Activated CD4-positive, CD25-positive, alpha-beta regulatory T cell treated with anti-CD3 and anti-CD28 coated beads, Interleukin-2, amount 50 U/mL, for 16 hours (primary cell): ENCODE measurements around the gene ST6GAL1.
"Not testable (repeated sequence)": the region's sequence is repeated elsewhere in the genome, so short reads cannot be mapped to it uniquely, and the experiment has no call there.

ENCODE experiments used
- DNase-seq: peaks from one replicate; pipeline ENCODE4 v3.0.0-alpha.2; 2020; ENCODE audit warnings: low read depth, low spot score

Gene ST6GAL1

GRCh38 chr3:187021748-187022402 is 91.5 kb downstream of the ST6GAL1 start:
- DNase-seq: no peak

- DNase-seq: no peak
Observed at GRCh38 chr3:187022403-187023029, 92.2 kb downstream of the ST6GAL1 start.

DNA sequence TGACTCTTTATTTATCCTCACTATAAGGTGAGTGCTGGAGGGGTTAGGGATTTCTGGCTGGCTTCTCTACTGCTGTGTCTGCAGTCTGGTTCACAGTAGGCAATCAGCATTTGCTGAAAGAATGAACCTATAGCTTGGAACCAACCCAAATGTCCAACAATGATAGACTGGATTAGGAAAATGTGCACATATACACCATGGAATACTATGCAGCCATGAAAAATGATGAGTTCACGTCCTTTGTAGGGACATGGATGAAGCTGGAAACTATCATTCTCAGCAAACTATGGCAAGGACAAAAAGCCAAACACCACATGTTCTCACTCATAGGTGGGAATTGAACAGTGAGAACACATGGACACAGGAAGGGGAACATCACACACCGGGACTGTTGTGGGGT is 93.0 kb downstream of the ST6GAL1 start:
- not testable (repeated sequence) for DNase-seq

DNA sequence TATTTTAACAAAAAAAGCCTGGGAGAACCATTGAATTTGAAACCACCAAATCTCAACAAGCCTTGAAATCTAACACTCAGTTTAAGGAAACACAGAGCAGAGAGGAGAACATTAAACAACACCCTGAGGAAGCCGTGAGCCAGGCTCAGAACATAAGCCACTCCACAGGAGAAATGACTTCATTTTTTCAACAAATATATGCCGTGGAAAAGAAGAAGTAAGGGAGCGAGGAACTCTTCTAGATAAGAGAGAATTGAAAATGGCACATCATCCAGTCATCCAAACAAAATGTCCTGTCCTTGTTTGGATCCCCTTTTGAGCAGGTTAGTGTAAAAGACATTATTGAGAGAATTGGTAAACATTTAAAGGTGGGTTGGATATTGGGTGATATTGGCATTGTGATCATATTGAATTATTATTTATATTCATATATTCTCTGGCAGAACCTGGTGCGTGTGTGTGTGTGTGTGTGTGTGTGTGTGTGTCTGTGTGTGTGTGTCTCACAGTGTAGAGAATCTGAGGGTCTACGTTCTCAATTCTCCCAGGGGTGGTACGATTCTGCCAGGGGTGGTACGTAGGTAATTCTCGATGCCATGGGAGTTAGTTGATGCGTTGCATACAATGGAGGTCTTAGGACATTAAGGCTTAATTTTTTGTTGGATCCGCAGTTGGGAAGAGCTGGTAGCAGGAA is 94.4 kb downstream of the ST6GAL1 start:
- no peak for DNase-seq

- peak; percentile 27 for DNase-seq
Observed at GRCh38 chr3:187025254-187025655, 94.9 kb downstream of the ST6GAL1 start.

- DNase-seq: no peak
Observed at GRCh38 chr3:187025656-187026316, 95.5 kb downstream of the ST6GAL1 start.

GRCh38 chr3:187026317-187026670 is 96.0 kb downstream of the ST6GAL1 start:
- DNase-seq: no peak

DNA sequence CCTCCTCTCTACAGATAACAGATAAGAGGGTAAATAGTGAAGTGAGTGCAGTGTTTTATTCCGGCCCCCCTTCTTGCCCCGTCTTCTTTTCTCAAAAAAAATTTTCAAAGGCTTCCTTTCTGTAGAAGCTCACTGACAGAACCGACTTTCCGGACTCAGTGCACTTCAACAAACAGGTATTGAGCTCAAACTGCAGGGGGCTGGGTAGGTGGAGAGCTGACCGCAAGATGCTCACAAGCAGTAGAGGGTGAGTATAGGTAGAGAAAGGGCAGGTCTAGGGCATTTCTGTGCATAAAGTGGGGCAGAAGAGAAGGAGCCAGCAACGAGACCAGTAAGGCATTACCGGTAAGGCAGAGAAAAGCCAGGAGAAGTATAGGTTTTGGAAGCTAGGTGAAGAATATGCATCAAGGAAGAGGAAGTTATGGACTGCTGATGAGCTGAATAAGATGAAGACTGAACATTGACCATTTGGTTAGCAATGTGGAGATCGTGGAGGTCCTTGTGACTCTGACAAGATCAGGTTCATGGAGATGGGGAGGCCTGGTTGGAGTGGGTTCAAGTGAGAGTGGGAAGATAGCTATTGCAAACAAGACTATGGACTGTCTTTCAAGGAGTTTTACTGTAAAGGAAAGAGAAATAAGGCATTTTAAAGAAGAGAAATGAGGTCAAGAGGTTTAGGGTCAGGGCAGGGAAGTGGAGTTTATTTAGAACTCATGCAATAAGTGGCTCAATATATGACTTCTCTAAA is 97.4 kb downstream of the ST6GAL1 start:
- peak; percentile 57 for DNase-seq

GRCh38 chr3:187031934-187032333 is 101.6 kb downstream of the ST6GAL1 start:
- DNase-seq: no peak

DNA sequence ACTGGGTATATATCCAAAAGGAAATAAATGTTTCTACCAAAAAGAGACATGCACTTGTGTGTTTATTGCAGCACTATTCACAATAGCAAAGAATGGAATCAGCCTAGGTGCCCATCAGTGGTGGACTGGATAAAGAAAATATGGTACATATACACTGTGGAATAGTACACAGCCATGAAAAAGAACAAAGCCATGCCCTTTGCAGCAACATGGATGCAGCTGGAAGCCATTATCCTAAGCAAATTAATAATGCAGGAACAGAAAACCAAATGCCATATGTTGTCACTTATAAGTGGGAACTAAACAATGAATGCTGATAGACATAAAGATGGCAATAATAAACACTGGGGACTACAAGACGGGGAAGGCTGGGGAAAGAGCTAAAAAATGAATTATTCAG is 106.1 kb downstream of the ST6GAL1 start:
- DNase-seq: no peak

GRCh38 chr3:187039100-187039722 is 108.9 kb downstream of the ST6GAL1 start:
- DNase-seq: no peak

GRCh38 chr3:187039723-187040414 is 109.5 kb downstream of the ST6GAL1 start:
- no peak for DNase-seq

DNA sequence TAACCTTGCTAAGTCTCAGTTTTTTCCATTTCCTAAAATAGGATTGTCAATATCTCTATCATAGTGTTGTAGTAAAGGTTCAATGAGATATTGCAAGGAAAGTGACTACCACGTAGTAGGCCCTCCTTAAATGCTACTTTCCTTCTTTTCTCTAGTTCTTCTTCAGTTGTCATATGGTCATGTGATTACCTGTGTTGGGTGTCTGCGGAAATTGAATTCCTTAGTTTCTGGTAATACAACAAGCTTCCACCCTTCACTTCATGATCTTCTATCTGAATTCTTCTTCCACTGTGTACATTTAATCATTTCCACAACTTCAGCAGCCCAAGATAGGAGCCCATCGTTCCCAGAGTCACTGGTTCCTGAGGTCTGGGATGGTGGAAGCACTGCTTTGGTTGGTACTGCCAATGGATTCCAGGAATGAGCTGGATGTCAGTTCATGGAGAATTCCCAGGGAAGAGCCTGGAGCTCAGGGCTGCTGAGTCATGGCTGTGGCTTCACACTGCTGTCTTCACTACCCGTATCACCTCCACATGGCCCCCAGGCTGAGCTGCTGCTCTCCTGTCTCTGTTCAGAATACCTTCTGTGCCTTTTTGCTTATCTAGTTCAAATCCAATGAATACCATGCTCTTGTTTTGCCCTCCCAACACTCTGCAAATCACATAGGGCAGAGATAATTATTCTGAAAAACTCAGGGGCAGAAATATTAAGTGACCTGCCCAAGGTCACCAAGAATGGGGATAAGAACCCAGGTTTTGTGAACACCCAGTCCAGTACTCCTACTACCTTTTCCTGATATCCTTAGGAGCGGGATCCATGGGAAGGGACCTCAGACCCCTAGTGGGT is 110.4 kb downstream of the ST6GAL1 start:
- no peak for DNase-seq

DNA sequence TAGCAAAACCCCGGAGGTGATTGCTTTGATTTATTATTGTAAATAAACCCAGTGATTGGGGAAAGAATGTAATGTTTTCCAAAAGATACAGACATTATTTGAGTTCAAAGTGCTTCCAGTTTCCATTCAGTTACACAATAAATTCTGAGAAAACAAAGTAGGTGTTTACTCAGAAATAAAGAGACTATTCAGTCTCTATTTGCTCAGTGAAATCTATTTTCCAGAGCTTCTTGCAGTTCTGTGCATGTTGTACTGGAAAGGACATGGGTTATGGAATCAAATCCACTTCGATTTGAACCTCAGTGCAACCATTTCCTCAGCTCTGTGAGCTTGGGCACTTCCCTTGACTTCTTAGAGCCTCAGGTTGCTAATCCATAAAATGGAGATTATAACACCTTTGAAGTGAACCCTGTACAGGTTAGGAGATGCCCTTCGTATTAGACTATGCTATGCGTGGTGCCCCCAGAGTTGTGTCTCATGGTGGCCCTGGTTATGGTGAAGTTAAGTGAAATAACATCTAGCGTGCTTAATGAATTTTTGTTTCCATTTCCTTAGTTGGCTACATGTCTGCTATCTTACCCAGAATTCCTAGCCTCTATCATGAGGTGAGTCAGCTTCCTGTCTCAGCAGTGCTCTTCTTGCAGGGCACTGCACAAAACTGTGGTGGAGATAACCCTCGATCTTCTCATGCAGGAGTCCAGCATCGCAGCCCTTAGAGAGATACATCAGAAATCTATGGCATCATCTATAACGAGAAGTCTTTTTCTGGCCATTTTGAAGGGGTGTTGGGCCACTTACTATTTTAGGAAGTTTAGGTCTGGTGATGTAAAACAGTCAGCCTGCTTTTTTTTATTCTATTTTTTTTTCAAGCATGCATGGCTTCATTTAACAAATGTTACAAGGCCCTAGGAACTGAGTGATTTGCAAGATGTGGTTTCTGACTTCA is 111.3 kb downstream of the ST6GAL1 start:
- DNase-seq: peak; percentile 30

DNA sequence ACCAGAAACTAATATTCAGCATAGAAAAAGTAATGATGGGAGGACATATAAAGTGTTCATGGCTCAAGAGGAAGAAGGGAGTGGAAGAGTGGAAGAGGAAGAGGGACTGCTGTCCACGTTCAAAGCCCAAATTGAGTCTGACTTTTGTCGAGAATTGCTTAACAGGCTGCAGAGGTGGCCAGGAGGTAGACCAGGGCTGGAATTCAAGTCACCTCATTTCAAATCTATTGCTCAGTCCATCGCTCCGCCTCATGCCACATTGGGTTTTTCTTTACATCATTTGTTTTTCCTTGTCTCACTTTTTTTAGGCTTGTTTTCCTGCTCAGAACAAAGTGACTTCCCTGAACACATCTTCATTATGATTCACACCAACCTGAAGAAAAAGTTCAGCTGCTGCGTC is 112.0 kb downstream of the ST6GAL1 start:
- no peak for DNase-seq

DNA sequence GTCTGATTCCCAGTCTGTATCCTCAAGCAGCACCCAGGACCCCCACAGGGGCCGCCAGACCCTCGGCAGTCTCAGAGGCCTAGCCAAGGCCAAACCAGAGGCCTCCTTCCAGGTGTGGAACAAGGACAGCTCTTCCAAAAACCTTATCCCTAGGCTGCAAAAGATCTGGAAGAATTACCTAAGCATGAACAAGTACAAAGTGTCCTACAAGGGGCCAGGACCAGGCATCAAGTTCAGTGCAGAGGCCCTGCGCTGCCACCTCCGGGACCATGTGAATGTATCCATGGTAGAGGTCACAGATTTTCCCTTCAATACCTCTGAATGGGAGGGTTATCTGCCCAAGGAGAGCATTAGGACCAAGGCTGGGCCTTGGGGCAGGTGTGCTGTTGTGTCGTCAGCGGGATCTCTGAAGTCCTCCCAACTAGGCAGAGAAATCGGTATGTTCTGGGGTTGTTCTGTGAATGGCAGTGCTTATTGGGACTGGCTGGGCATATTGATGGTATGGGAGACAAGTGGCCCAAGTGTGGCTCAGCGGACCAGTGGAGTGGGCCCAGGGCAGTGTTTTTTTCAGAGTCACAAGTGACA is 112.6 kb downstream of the ST6GAL1 start:
- no peak for DNase-seq

DNA sequence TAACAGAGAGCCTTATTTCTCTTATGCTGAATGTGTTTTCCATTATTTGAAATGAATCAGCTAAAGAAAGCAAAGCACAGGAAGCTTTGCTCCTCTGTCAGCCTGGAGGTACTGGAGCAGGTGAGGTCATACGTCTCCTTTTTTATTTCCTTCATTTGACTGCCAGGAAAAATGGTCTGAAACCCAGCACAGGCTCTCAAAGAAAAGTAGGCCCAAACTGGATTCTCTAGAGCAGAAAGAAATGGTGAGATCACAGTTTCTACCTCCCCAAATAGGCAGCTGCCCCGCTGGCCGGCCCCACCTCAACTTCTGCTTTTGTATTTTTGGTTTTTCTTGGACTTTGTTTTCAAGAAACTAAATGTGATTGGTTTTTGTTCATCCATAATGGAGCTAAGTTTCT is 113.9 kb downstream of the ST6GAL1 start:
- DNase-seq: no peak

GRCh38 chr3:187044867-187045552 is 114.7 kb downstream of the ST6GAL1 start:
- no peak for DNase-seq
